KMS-11 (cell line): ENCODE results near the gene KLF16.
A peak's percentile ranks its signal among the peaks of the same experiment; 100 is the strongest.

Experiments
- H2AFZ ChIP-seq: fragments of 200-600 bp; sonication (generic); 2 replicates; pipeline ENCODE4 v1.6.1; 2016; ENCODE audit warnings: antibody characterized with exemption, mixed run types, low read depth
- H3K27ac ChIP-seq: fragments of 200-600 bp; sonication (generic); 2 replicates; pipeline ENCODE4 v1.6.1; 2016; ENCODE audit warnings: mild to moderate bottlenecking, mixed run types
- H3K27me3 ChIP-seq: fragments of 200-600 bp; sonication (generic); 2 replicates; pipeline ENCODE4 v1.6.1; 2017; ENCODE audit warnings: mild to moderate bottlenecking, low read depth, mixed run types, moderate library complexity; ENCODE audit not compliant: insufficient read depth
- H3K36me3 ChIP-seq: fragments of 200-600 bp; sonication (generic); 2 replicates; pipeline ENCODE4 v1.6.1; 2017; ENCODE audit warnings: mild to moderate bottlenecking, mixed run types; ENCODE audit not compliant: insufficient read depth
- H3K4me1 ChIP-seq: fragments of 200-600 bp; sonication (generic); 2 replicates; pipeline ENCODE4 v1.6.1; 2016; ENCODE audit warnings: mild to moderate bottlenecking, low read depth, mixed run types; ENCODE audit not compliant: poor library complexity, severe bottlenecking
- H3K4me2 ChIP-seq: fragments of 200-600 bp; sonication (generic); 2 replicates; pipeline ENCODE4 v1.7.0; 2016; ENCODE audit warnings: mild to moderate bottlenecking, mixed run types
- H3K4me3 ChIP-seq: fragments of 200-600 bp; sonication (generic); IDR thresholded peaks from 2 replicates; pipeline ENCODE4 v1.6.1; 2017; ENCODE audit warnings: low read depth, low read length, mixed read lengths; ENCODE audit not compliant: insufficient read depth
- H3K79me2 ChIP-seq: fragments of 200-600 bp; sonication (generic); 2 replicates; pipeline ENCODE4 v1.6.1; 2016; ENCODE audit warnings: low read depth, mixed run types; ENCODE audit not compliant: insufficient read depth
- H3K9ac ChIP-seq: fragments of 200-600 bp; sonication (generic); 2 replicates; pipeline ENCODE4 v1.6.1; 2016; ENCODE audit warnings: mild to moderate bottlenecking, mixed run types
- H4K20me1 ChIP-seq: fragments of 200-600 bp; sonication (generic); 2 replicates; pipeline ENCODE4 v1.6.1; 2016; ENCODE audit warnings: mild to moderate bottlenecking, mixed run types; ENCODE audit not compliant: insufficient read depth
- TF ChIP-seq, protein P1 (sequence below): fragments of 200-600 bp; sonication (generic); conservative IDR thresholded peaks from 2 replicates; pipeline ENCODE4 v1.6.1; 2017; ENCODE audit warnings: low read depth, mild to moderate bottlenecking, antibody characterized with exemption, low read length, moderate library complexity, mixed read lengths

The KLF16 gene

GRCh38 chr19:1865172-1866010 lies 2.0 kb upstream of the KLF16 start:
- H3K9ac ChIP-seq: peak overlapping the region; percentile 98; the same call in 1 of the 2 replicates
- TF ChIP-seq, protein P1, sequence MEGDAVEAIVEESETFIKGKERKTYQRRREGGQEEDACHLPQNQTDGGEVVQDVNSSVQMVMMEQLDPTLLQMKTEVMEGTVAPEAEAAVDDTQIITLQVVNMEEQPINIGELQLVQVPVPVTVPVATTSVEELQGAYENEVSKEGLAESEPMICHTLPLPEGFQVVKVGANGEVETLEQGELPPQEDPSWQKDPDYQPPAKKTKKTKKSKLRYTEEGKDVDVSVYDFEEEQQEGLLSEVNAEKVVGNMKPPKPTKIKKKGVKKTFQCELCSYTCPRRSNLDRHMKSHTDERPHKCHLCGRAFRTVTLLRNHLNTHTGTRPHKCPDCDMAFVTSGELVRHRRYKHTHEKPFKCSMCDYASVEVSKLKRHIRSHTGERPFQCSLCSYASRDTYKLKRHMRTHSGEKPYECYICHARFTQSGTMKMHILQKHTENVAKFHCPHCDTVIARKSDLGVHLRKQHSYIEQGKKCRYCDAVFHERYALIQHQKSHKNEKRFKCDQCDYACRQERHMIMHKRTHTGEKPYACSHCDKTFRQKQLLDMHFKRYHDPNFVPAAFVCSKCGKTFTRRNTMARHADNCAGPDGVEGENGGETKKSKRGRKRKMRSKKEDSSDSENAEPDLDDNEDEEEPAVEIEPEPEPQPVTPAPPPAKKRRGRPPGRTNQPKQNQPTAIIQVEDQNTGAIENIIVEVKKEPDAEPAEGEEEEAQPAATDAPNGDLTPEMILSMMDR: no peak
- H4K20me1 ChIP-seq: no peaks in the 10 kb centered on the region
- H3K4me2 ChIP-seq: peak overlapping the region; percentile 99
- peak overlapping the region; percentile 34 for H2AFZ ChIP-seq
- peaks cover 22% of the 10 kb centered on the region for H3K79me2 ChIP-seq
- no peaks in the 10 kb centered on the region for H3K36me3 ChIP-seq
- H3K27ac ChIP-seq: peak overlapping the region; percentile 94
- no peaks in the 10 kb centered on the region for H3K27me3 ChIP-seq
- no peak overlapping the region for H3K4me3 ChIP-seq
- H3K4me1 ChIP-seq: no peaks in the 10 kb centered on the region

- Histone ChIP-seq H3K4me2 (peak overlapping the region; percentile 99), H3K27ac (peak overlapping the region; percentile 94), H3K36me3 (no peaks in the 10 kb centered on the region), H3K27me3 (no peaks in the 10 kb centered on the region), H3K4me3 (no peak overlapping the region), H3K4me1 (no peaks in the 10 kb centered on the region), H3K79me2 (peaks cover 30% of the 10 kb centered on the region), H2AFZ (peak overlapping the region; percentile 34), H3K9ac (peak overlapping the region; percentile 98), H4K20me1 (no peaks in the 10 kb centered on the region)
- TF ChIP-seq, protein P1: peak; percentile 71
These were observed 1.2 kb upstream of the KLF16 start for GRCh38 chr19:1864480-1865171.

DNA sequence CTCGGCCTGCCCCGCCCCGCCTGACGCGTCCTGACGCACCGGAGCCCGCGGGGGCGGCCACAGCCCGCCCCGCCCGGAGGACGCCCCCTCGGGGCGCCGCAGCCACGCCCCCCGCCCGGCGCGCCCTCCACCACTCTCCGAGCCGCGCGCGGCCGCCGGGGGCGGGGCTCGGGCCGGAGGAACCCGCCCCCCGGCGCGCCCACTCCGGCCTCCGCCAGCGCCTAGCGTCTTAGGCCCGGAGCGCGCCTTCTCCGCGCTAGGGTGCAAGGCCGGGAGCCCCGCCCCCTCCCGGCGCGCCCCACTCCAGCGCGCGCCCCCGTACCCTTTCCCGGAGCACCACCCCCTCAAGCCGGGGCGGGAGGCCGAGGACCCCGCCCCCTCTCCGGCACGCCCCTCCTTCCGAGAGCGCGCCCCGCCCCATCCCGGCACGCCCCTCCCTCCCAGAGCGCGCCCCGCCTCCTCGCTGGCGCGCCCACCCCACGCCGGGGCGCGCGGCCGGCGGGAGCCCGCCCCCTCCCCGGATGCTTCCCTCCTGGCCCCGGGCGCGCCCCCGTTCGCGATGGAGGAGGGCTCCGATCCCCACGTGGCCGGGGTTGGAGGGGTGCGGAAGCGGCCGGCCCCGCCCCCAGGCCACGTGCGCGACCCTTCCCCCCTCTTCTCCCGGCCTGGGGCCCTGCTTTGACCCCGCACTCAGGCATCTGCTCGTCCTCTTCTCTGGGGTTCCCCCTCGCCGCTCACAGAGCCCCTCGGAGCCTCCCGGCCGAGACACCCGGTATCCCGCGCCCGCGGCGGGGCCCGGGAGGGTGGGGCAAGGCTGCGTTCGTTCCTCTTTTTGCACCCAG lies 480 bp upstream of the KLF16 start:
- peaks cover 38% of the 10 kb centered on the region for H3K79me2 ChIP-seq
- peak overlapping the region; percentile 34; the same call in 1 of the 2 replicates for H2AFZ ChIP-seq
- H4K20me1 ChIP-seq: no peaks in the 10 kb centered on the region
- H3K4me3 ChIP-seq: no peak overlapping the region
- H3K9ac ChIP-seq: peak overlapping the region; percentile 98
- H3K4me2 ChIP-seq: peak overlapping the region; percentile 99
- H3K4me1 ChIP-seq: no peaks in the 10 kb centered on the region
- no peaks in the 10 kb centered on the region for H3K36me3 ChIP-seq
- peak overlapping the region; percentile 94 for H3K27ac ChIP-seq
- TF ChIP-seq, protein P1: no peak
- H3K27me3 ChIP-seq: no peaks in the 10 kb centered on the region

DNA sequence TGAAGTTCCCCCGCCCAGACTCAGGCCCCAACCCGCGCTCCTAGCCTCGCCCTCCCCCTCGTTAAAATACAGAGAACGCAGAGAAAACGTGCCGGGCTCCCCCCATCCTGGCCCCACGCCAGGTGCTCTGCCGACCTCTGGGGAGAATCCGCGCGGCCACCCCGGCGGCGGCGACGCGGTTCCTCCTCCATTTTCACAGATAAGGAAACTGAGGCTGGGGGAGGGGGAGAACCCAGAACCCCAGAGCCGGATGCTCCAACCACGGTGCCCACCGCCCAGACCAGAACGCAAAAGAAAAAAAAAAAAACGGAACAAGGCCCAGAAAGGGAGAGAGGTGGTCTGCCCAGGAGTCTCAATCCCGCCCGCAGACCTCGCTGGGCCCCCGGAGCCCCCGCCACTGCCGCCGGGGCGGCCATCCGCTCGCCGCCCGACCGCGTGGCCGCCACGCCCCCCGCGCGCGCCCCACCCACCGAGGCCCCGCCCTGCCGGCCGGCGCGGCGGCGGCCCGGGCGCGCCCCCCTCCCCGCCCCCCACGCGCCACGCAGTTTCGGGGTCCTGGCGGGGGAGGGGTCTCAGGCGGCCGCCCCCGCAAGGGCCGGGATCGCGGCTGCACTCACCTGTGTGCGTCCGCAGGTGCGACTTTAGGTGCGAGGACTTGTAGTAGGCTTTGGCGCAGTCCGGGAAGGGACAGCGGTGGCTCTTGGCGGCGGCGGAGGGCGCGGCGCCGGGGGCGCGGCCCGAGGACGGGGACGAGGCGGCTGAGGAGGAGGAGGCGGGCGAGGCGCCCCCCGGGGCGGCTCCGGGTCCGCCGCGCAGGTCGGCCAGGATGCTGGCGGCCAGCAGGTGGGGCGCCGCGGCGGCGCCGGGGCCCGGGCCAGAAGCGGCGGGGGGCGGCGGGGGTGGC lies 703 bp downstream of the KLF16 start:
- Histone ChIP-seq H2AFZ (no peak overlapping the region), H4K20me1 (no peaks in the 10 kb centered on the region), H3K4me1 (no peaks in the 10 kb centered on the region), H3K4me2 (peak overlapping the region; percentile 64), H3K27ac (no peak overlapping the region), H3K27me3 (no peaks in the 10 kb centered on the region), H3K36me3 (no peaks in the 10 kb centered on the region), H3K79me2 (peaks cover 41% of the 10 kb centered on the region), H3K9ac (peak overlapping the region; percentile 43; the same call in 1 of the 2 replicates), H3K4me3 (no peak overlapping the region)
- TF ChIP-seq, protein P1: no peak
